GM12865 (cell line): ENCODE measurements around the gene KRTAP19-3.

Experiments
- DNase-seq: peaks from one replicate; pipeline ENCODE4 v3.0.0; 2010; ENCODE audit warnings: low read depth
- H3K4me3 ChIP-seq: 2 replicates; pipeline ENCODE4 v1.5.1; 2011; ENCODE audit warnings: mild to moderate bottlenecking, low read depth, low read length, control low read depth
- TF ChIP-seq, protein P1 (sequence below): IDR thresholded peaks from 2 replicates; pipeline ENCODE4 v1.5.1; 2011; ENCODE audit warnings: low read length, control low read depth, low read depth, inconsistent platforms; ENCODE audit not compliant: insufficient read depth; ENCODE audit errors: missing control alignments

The KRTAP19-3 gene

DNA sequence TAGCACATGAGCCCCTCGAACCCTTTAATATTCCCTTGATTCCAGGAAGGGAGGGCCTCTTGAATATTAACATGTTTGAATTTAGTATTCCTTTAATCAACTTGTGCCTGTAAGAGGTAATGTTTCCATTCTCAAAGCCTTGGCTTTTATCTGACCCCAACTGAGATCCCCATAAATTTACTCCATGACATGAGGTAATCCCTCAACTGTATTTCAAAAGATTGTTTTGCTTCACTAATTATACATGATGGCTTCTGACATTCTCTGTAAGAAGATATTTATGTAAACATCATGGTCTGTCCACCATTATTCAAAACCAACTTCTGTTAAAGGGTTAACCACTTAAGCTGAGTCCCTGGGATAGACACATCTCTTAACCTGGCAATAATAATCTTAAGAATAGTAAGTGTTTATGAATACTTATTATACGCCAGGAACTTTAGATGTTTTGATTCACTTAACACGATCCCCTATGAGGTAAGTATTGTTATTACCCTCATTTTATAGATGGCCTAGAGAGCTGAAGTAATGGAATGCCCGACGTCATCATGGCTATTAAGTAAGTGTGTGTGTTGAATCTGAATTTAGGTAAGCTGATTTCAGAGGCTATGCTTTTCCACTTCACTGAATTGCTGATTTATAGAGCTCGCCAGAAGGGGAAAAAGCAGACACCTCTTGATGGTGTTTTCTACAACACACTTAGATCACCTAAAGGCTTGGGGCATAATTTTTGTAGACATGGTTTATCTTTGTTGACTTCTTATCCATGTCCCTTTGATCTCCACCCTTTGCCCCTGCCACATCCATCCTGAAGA, 22.7 kb downstream of the KRTAP19-3 start:
- TF ChIP-seq, protein P1, sequence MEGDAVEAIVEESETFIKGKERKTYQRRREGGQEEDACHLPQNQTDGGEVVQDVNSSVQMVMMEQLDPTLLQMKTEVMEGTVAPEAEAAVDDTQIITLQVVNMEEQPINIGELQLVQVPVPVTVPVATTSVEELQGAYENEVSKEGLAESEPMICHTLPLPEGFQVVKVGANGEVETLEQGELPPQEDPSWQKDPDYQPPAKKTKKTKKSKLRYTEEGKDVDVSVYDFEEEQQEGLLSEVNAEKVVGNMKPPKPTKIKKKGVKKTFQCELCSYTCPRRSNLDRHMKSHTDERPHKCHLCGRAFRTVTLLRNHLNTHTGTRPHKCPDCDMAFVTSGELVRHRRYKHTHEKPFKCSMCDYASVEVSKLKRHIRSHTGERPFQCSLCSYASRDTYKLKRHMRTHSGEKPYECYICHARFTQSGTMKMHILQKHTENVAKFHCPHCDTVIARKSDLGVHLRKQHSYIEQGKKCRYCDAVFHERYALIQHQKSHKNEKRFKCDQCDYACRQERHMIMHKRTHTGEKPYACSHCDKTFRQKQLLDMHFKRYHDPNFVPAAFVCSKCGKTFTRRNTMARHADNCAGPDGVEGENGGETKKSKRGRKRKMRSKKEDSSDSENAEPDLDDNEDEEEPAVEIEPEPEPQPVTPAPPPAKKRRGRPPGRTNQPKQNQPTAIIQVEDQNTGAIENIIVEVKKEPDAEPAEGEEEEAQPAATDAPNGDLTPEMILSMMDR: no peak
- DNase-seq: no peak
- H3K4me3 ChIP-seq: no peak overlapping the region

DNA sequence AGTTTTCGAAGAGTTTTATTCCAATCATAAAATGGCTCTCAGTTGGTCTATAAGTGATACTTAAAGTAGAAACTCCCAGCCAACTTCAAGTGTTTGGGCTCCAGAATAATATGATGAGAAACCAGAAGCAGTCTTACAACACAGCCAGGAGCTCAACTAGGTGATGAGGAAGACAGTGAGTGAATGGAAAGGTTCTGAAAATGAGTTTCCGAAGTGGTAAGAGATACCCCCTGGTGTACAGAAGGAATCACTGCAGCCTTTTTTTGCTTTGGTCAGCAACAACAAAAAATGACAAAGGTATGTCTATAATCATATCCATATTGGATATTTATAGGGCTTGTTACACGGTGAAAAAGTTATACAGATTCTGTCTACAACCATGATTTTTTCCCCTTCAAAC, 28.1 kb downstream of the KRTAP19-3 start:
- DNase-seq: peak; percentile 1
- TF ChIP-seq, protein P1: peak; percentile 43
- no peak overlapping the region for H3K4me3 ChIP-seq

DNA sequence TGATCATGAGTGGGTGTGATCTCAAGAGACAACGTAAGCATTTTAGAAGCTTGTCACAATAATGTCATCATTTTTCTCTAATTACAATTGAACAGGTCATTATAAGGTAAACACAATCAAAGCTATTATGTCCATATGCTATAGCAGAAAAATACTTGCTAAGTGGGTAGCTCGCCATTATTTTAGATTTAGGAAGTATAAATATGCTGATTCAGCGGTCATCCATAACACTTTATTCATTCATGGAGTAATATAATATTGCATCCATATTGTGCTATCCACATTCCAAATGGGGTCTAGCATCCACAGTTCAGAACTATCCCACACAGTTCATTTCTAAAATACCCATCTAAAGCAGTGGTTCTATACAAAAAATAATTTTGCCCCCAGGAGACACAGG, 43.3 kb downstream of the KRTAP19-3 start:
- DNase-seq: no peak
- TF ChIP-seq, protein P1: no peak
- no peak overlapping the region for H3K4me3 ChIP-seq

DNA sequence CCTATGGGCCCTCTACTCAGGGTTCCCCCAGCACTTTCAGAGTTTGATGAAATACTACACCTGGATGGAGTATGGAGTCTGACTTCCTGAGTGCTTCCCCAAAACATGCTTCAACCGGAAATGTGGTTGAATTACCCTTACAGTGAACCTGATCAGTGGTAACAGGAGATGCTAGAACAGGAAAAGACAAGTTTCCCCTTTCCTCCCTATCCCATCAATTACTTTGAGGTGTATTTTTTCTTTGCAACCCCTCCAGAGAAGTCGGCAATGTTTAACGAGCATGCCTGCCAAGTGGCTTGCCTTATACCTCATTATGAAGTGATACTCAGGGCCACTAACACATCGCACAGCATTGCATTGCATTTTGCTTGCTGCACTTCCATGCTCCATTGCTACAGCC, 44.8 kb downstream of the KRTAP19-3 start:
- no peak overlapping the region for H3K4me3 ChIP-seq
- DNase-seq: no peak
- TF ChIP-seq, protein P1: no peak

DNA sequence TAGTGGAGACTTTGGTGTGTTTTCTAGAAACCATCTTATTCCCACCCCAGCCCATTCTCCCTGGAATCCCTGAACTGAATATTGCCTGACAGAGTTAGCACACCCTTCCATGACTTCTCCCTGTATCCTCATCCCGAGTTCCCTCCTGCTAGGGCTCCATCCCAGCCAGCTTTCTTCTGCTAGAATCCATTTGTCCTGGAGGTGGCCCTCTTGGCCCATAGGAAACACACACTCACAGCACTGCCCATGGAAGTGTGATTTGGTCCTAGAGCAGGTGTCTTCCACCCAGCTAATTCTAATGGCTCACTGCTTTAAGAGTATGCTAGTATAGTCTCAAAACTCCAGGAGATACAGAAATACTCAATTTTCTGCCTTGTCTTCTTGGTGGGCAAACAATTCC, 47.6 kb downstream of the KRTAP19-3 start:
- DNase-seq: no peak
- TF ChIP-seq, protein P1: no peak
- no peak overlapping the region for H3K4me3 ChIP-seq

DNA sequence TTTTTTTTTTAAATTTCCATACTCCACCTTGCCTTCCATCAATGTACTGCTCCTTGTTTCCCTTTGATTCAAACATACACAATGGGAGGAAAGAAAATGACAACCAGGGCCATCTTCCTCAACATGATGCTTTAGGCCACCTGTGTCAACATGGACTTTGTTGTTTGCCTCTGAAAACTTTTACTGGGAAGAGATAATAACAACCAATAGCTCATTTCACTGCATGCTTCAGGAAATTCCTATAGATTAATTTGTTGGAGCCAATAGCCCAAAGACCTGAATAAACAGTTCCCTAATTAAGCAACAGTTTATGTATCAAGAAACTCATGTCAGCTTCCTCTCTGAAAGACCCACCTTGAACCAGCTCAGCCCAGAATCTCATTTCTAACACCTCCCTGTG, 48.6 kb downstream of the KRTAP19-3 start:
- no peak overlapping the region for H3K4me3 ChIP-seq
- TF ChIP-seq, protein P1: no peak
- no peak for DNase-seq
